Ovary (tissue), 9 donors: ENCODE results near the gene LRP8. TPM values are rescaled to one million over a fixed set of nuclear protein-coding genes. Genes with fewer than 3 reads are reported as not detected.

Source experiments
- DNase-seq, 5 donors: peaks; one replicate each; pipeline ENCODE4 v3.0.0-alpha.2; 2019 to 2020
- H3K27ac ChIP-seq, 2 donors: fragments of 200-600 bp; one replicate each; pipeline versions ENCODE4 v1.5.1 to v1.8.0; 2019 to 2022
- H3K27me3 ChIP-seq: fragments of 200-600 bp; one replicate; pipeline ENCODE4 v1.8.0; 2022
- H3K36me3 ChIP-seq: fragments of 200-600 bp; sonication (generic); one replicate; pipeline ENCODE4 v1.5.1; 2019
- H3K4me1 ChIP-seq: one replicate; pipeline ENCODE4 v1.8.1; 2013; ENCODE audit warnings: mild to moderate bottlenecking, moderate library complexity; ENCODE audit not compliant: insufficient read depth
- H3K4me3 ChIP-seq: fragments of 200-600 bp; sonication (generic); one replicate; pipeline ENCODE4 v1.5.1; 2017
- H3K9me3 ChIP-seq, 2 donors: fragments of 200-600 bp in 1 of 2; sonication (generic) in 1 of 2; one replicate each; pipeline versions ENCODE4 v1.5.1 to v1.8.1; 2013 to 2019; ENCODE audit warnings: mild to moderate bottlenecking in 1 of 2, moderate library complexity in 1 of 2
- EP300 ChIP-seq: sonication (generic); formaldehyde crosslinking; IDR thresholded peaks from one replicate; pipeline ENCODE4 v1.6.1; 2017; ENCODE audit warnings: antibody characterized with exemption
- POLR2A ChIP-seq: fragments of 450-650 bp; IDR thresholded peaks from one replicate; pipeline ENCODE4 v1.6.1; 2017; ENCODE audit warnings: antibody characterized with exemption, mild to moderate bottlenecking, moderate library complexity
- WGBS, 3 donors: extraction: QIAGEN DNeasy Blood & Tissue Kit in 1 of 3; methylation state at CpG; one replicate each; pipeline versions ENCODE4 v1.1.5 to v1.1.7; 2013 to 2017; 5-methylcytosine and 5-hydroxymethylcytosine counted together
- intact Hi-C, 4 donors: fragments of 100-400 bp; cut with DNase I; formaldehyde crosslinking; loops; one replicate each; pipeline versions ENCODE4 v1.11.0 to v1.15.1; 2022 to 2023
- polyA plus RNA-seq, 2 donors: library from polyadenylated mRNA; stranded (reverse); fragments of 200-250 nt in 1 of 2; fragments of 350-450 nt in 1 of 2; fragmentation: Illumina TruSeq in 1 of 2; extraction: RNeasy Lipid Tissue Mini Kit (QIAGEN cat#74804) in 1 of 2; gene quantifications; one replicate each; pipeline ENCODE4 v1.2.3, GENCODE V29; 2013 to 2014
- total RNA-seq, 7 donors: library from RNA; depleted of rRNA in 2 of 7; stranded (reverse); fragments of >200 nt in 2 of 7; fragmentation: NEBNext Ultra II Directional in 3 of 7; extraction: Animal tissue kit (Norgen Biotek cat#: 25700) in 3 of 7; gene quantifications; one replicate each; pipeline versions ENCODE4 v1.1.0 to v1.2.4, GENCODE V29; 2016 to 2023
- TF ChIP-seq, protein P1 (sequence below), 3 donors: fragments of 450-650 bp in 2 of 3; fragments of 200-600 bp in 1 of 3; IDR thresholded peaks; one replicate each; pipeline versions ENCODE4 v1.5.1 to v1.8.0; 2016 to 2022; ENCODE audit warnings: antibody characterized with exemption in 3 of 3, mild to moderate bottlenecking in 1 of 3
- donor health status: DM: no; HTN: no; CAD: no; lungs with moderate emphysema.
- donor health status: DM: no; HTN: no; CAD: no.
- donor health status: Bipolar disorder and iron deficiency.
- donor health status: DM: yes; HTN: yes; CAD: no.
- donor health status: DM: no; HTN: no; CAD: no.
- donor health status: DM: yes; HTN: yes; CAD: no.

Gene LRP8
- total and polyA plus RNA-seq, 9 donors = 1.2 to 10.6 (median 2.2) TPM

DNA sequence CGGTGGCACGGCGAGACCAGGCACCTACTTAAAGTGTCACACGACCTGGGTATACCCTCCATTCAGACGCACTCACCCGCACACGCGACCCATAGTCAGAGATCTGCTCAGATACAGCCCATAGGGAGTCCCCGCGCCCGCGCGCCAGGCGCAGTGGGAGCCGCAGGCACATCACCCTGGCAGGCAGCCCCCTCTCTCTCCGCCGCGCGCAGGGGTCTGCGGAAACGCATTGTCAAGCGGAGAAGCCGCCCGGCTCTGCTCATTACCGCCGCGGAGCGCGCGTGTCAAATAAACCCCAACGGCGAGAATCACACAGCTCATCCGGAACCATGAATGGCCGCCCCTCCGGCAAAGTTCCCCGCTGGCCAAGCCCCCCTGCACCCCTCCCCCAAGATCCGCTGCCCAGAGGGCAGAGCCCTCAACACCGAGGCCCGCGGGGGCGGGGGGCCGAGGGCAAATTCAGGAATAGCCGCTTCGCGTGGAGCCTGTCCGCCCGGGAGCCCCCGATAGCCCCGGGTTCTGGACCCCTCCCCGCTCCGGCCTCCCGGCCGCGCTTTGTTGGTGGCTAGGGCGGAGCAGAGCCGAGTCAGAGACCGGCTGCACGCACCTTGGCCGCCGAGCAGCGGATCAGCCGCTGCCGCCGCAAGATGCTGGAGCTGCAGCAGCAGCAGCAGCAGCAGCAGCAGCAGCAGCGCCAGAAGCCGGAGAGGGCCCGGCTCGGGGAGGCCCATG lies 522 bp downstream of the LRP8 start:
- H3K36me3 ChIP-seq = no peaks in the 10 kb centered on the region
- intact Hi-C loops = no loop called here
- H3K27ac ChIP-seq = peak overlapping the region in 1 of 2 donors; percentile 38
- DNase-seq = peak in 4 of 5 donors; percentile 27 to 60 (median 54)
- no peaks in the 10 kb centered on the region for H3K27me3 ChIP-seq
- H3K4me3 ChIP-seq = peak overlapping the region; percentile 68
- no peaks in the 10 kb centered on the region for H3K9me3 ChIP-seq
- WGBS, 3 donors = 0 to 1% (median 0%) methylated on average over 50 to 68 of the region's 68 CpGs
- peaks cover 6% of the 10 kb centered on the region for H3K4me1 ChIP-seq
- TF ChIP-seq, protein P1, sequence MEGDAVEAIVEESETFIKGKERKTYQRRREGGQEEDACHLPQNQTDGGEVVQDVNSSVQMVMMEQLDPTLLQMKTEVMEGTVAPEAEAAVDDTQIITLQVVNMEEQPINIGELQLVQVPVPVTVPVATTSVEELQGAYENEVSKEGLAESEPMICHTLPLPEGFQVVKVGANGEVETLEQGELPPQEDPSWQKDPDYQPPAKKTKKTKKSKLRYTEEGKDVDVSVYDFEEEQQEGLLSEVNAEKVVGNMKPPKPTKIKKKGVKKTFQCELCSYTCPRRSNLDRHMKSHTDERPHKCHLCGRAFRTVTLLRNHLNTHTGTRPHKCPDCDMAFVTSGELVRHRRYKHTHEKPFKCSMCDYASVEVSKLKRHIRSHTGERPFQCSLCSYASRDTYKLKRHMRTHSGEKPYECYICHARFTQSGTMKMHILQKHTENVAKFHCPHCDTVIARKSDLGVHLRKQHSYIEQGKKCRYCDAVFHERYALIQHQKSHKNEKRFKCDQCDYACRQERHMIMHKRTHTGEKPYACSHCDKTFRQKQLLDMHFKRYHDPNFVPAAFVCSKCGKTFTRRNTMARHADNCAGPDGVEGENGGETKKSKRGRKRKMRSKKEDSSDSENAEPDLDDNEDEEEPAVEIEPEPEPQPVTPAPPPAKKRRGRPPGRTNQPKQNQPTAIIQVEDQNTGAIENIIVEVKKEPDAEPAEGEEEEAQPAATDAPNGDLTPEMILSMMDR (IDR thresholded peaks at IDR 0.05) = no peak

DNA sequence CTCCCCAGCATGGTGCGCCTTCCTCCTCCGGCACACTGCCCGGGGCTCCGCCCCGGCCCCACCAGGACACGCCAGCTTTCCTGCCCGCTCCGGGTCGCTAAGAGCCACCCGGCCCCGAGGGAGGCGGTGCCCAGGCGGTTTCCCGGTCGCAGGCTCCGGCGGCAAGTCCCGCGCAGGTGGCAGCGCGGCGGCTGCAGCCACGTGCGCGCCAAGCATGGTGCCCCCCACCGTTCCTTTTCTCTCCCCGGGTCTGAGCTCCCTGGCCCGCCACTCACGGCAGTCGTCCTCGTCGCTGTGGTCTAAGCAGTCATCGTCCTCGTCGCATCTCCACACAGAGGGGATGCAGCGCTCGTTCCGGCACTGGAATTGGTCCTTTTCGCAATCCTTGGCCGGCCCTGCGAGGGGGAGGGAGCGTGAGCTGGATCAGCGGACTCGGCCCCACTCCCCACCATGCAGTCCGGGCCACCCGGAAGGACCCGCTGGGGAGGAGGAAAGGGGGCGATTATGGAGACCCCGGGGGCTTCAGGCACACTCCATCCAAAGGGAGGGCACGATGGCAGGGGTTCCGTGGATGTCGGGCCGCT lies 1.2 kb downstream of the LRP8 start:
- 0 to 1% (median 1%) methylated on average over 28 to 53 of the region's 53 CpGs for WGBS, 3 donors
- Histone ChIP-seq H3K4me1 (peaks cover 6% of the 10 kb centered on the region), H3K4me3 (peak overlapping the region; percentile 68), H3K9me3 (no peaks in the 10 kb centered on the region), H3K27me3 (no peaks in the 10 kb centered on the region), H3K36me3 (no peaks in the 10 kb centered on the region), H3K27ac (no peak overlapping the region)
- peak in 3 of 5 donors; percentile 33 to 47 (median 46) for DNase-seq
- intact Hi-C loops = no loop called here
- TF ChIP-seq POLR2A (no peak), EP300 (no peak)
- TF ChIP-seq, protein P1 (IDR thresholded peaks at IDR 0.05) = no peak

DNA sequence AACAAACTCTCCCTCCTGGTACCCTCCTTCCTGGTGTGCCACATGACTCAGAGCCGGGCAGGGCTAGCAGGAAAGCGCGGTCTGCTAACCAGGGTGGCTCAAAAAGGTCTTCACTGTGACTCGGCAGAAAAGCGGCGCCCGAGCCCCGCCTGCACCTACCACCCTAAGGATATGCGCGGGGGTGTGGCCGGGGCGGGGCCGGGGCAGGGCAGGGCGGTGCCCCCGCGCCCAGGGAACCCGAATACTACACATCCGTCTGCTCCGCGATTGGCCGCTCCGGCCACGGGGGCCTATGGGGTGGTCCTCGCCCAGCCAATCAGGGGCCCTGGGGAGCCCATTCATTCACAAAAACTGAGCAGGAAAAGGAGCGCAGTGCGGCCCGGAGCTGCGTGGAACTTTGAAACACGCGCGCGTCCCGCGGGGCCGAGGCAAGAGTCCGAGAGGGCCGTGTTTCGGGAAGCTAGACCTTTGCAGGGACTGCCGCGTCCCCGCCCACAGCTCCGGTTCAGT lies 1.7 kb downstream of the LRP8 start:
- H3K27ac ChIP-seq = peak overlapping the region in 1 of 2 donors; percentile 29
- WGBS, 3 donors = 0 to 1% (median 0%) methylated on average over 35 to 42 of the region's 42 CpGs
- H3K9me3 ChIP-seq = no peaks in the 10 kb centered on the region
- no peaks in the 10 kb centered on the region for H3K36me3 ChIP-seq
- H3K27me3 ChIP-seq = no peaks in the 10 kb centered on the region
- TF ChIP-seq, protein P1 (IDR thresholded peaks at IDR 0.05) = no peak
- TF ChIP-seq EP300 (no peak), POLR2A (no peak)
- H3K4me1 ChIP-seq = peaks cover 6% of the 10 kb centered on the region
- peak overlapping the region; percentile 68 for H3K4me3 ChIP-seq
- intact Hi-C loops = no loop called here
- peak; percentile 29 to 71 (median 61) for DNase-seq

DNA sequence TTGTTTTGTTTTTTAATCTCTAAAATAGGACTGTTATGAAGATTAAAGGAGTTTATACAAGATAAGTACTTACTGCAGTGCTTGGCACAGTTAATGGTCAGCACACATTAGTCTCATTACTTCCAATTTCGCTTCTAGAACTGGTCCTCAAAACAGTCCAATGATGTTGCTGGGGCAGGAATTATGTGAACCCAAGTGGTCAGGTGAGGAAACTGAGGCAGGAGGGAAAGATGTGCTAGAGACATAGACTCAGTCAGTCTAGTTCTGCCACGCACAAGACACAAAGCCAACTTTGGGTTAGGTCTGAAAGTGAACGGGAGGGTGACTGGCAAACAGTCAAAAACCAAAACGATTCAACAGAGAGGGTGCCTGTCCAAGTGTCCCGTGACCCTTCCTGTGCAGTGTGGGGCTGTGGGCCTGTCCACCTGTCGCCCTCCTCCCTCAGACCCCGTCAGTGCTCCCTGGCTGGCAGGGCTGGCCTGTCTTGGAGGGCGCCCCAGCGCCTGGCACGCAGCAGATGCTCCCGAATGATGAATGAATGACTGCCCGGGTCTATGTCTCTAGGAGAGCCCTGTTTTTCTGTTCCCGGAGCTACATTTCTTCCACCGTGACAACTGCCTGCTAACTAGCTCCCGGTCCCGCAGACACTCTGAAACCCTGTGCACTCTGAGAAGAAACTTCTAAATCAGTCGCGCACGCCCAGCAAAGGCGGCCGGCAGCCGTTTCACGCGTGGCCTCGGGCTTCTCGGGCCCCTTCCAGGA lies 2.4 kb downstream of the LRP8 start:
- intact Hi-C loops = no loop called here
- Histone ChIP-seq H3K9me3 (no peaks in the 10 kb centered on the region), H3K27me3 (no peaks in the 10 kb centered on the region), H3K27ac (peak overlapping the region in 1 of 2 donors; percentile 29), H3K4me3 (peak overlapping the region; percentile 68), H3K36me3 (no peaks in the 10 kb centered on the region), H3K4me1 (peaks cover 6% of the 10 kb centered on the region)
- 20 to 28% (median 25%) methylated on average over 26 of the region's 26 CpGs for WGBS, 3 donors
- TF ChIP-seq, protein P1 (IDR thresholded peaks at IDR 0.05) = no peak
- no peak for TF ChIP-seq EP300
- TF ChIP-seq POLR2A = no peak
- no peak for DNase-seq
